ENCODE measurements around the gene NCKAP5. TPM values are rescaled to one million over a fixed set of nuclear protein-coding genes. Genes with fewer than 3 reads are reported as not detected.

The NCKAP5 gene
- total RNA-seq, 5 donors from 2014 or later (not counting 1 experiment from before 2014, with no cell fraction given), result 0.06 TPM; not detected in 4

GRCh38 chr2:132797071-132797470 is 771.2 kb downstream of the NCKAP5 start:
- 100% methylated on average over 1 of the region's 3 CpGs for WGBS (ENCODE audit: insufficient coverage)
- ATAC-seq (replicated peaks in 1 of 4) (no peak), DNase-seq (no peak)
- H3K4me1 Mint-ChIP-seq, result no peaks in the 10 kb centered on the region
- no peak overlapping the region for H3K4me3 Mint-ChIP-seq
- ChIA-PET POLR2A (no interaction called here), CTCF (no interaction called here)
- H3K27ac ChIP-seq (ENCODE audit: low read length), result no peak overlapping the region
- H3K4me1 ChIP-seq (ENCODE audit: control insufficient read depth in 1 of 2, extremely low read depth in 1 of 2, insufficient read depth in 2 of 2, low read length in 2 of 2), result no peaks in the 10 kb centered on the region
- no peak overlapping the region for H3K27ac Mint-ChIP-seq
- no peaks in the 10 kb centered on the region for H3K27me3 Mint-ChIP-seq
- no peaks in the 10 kb centered on the region for H3K27me3 ChIP-seq (replicated peaks in 1 of 2; ENCODE audit: control insufficient read depth in 2 of 2, extremely low read depth in 1 of 2, insufficient read depth in 2 of 2, low read length in 1 of 2)
- H3K36me3 ChIP-seq (ENCODE audit: control insufficient read depth in 2 of 2, extremely low read depth in 1 of 2, insufficient read depth in 1 of 2, low read length in 1 of 2), result no peaks in the 10 kb centered on the region
- no peaks in the 10 kb centered on the region for H3K36me3 Mint-ChIP-seq
- no peak overlapping the region for H3K4me3 ChIP-seq (ENCODE audit: control insufficient read depth in 1 of 2, extremely low read depth in 1 of 2, low read length in 1 of 2)
- H3K9me3 Mint-ChIP-seq, result peaks cover 0 to 2% (median 0%) of the 10 kb centered on the region in 3 donors
- H3K9me3 ChIP-seq, result no peaks in the 10 kb centered on the region

GRCh38 chr2:132795220-132795619 is 773.0 kb downstream of the NCKAP5 start:
- Mint-ChIP-seq H3K4me1 (no peaks in the 10 kb centered on the region), H3K9me3 (peaks cover 0 to 2% (median 0%) of the 10 kb centered on the region in 3 donors)
- CTCF ChIA-PET, result no interaction called here

GRCh38 chr2:132793532-132793931 is 774.7 kb downstream of the NCKAP5 start:
- H3K9me3 Mint-ChIP-seq, result peaks cover 0 to 2% (median 0%) of the 10 kb centered on the region in 3 donors
- no peaks in the 10 kb centered on the region for H3K4me1 Mint-ChIP-seq
- CTCF ChIA-PET, result no interaction called here
- no peak overlapping the region for H3K27ac Mint-ChIP-seq
- no peaks in the 10 kb centered on the region for H3K27me3 Mint-ChIP-seq
- no peak for ATAC-seq (replicated peaks in 1 of 4)
- H3K36me3 ChIP-seq (ENCODE audit: control insufficient read depth in 2 of 2, extremely low read depth in 1 of 2, insufficient read depth in 1 of 2, low read length in 1 of 2), result no peaks in the 10 kb centered on the region
- no peak for DNase-seq
- no peaks in the 10 kb centered on the region for H3K9me3 ChIP-seq
- POLR2A ChIA-PET, result no interaction called here
- no peaks in the 10 kb centered on the region for H3K27me3 ChIP-seq (replicated peaks in 1 of 2; ENCODE audit: control insufficient read depth in 2 of 2, extremely low read depth in 1 of 2, insufficient read depth in 2 of 2, low read length in 1 of 2)
- 62% methylated on average over 2 of the region's 8 CpGs for WGBS (ENCODE audit: insufficient coverage)
- H3K4me3 ChIP-seq (ENCODE audit: control insufficient read depth in 1 of 2, extremely low read depth in 1 of 2, low read length in 1 of 2), result no peak overlapping the region
- no peaks in the 10 kb centered on the region for H3K4me1 ChIP-seq (ENCODE audit: control insufficient read depth in 1 of 2, extremely low read depth in 1 of 2, insufficient read depth in 2 of 2, low read length in 2 of 2)
- H3K27ac ChIP-seq (ENCODE audit: low read length), result no peak overlapping the region
- no peaks in the 10 kb centered on the region for H3K36me3 Mint-ChIP-seq
- H3K4me3 Mint-ChIP-seq, result no peak overlapping the region

More at GRCh38 chr2:132795220-132795619, 773.0 kb downstream of the NCKAP5 start:
- Mint-ChIP-seq H3K27ac (no peak overlapping the region), H3K36me3 (no peaks in the 10 kb centered on the region), H3K27me3 (no peaks in the 10 kb centered on the region), H3K4me3 (no peak overlapping the region)
- no peaks in the 10 kb centered on the region for H3K9me3 ChIP-seq
- H3K4me1 ChIP-seq (ENCODE audit: control insufficient read depth in 1 of 2, extremely low read depth in 1 of 2, insufficient read depth in 2 of 2, low read length in 2 of 2), result no peaks in the 10 kb centered on the region
- no peak overlapping the region for H3K4me3 ChIP-seq (ENCODE audit: control insufficient read depth in 1 of 2, extremely low read depth in 1 of 2, low read length in 1 of 2)
- H3K27ac ChIP-seq (ENCODE audit: low read length), result no peak overlapping the region
- no CpG with 5 or more reads among the region's 2 CpGs for WGBS (ENCODE audit: insufficient coverage)
- no peaks in the 10 kb centered on the region for H3K27me3 ChIP-seq (replicated peaks in 1 of 2; ENCODE audit: control insufficient read depth in 2 of 2, extremely low read depth in 1 of 2, insufficient read depth in 2 of 2, low read length in 1 of 2)
- POLR2A ChIA-PET, result no interaction called here
- ATAC-seq (replicated peaks in 1 of 4) (no peak), DNase-seq (no peak)
- H3K36me3 ChIP-seq (ENCODE audit: control insufficient read depth in 2 of 2, extremely low read depth in 1 of 2, insufficient read depth in 1 of 2, low read length in 1 of 2), result no peaks in the 10 kb centered on the region

GRCh38 chr2:132790207-132790785 is 778.0 kb downstream of the NCKAP5 start:
- POLR2A ChIA-PET, result no interaction called here
- no CpG with 5 or more reads among the region's 4 CpGs for WGBS (ENCODE audit: insufficient coverage)

GRCh38 chr2:132789066-132789465 is 779.2 kb downstream of the NCKAP5 start:
- no peaks in the 10 kb centered on the region for H3K27me3 Mint-ChIP-seq
- H3K27ac ChIP-seq (ENCODE audit: low read length), result no peak overlapping the region
- ATAC-seq (replicated peaks in 1 of 4) (no peak), DNase-seq (no peak)
- H3K36me3 ChIP-seq (ENCODE audit: control insufficient read depth in 2 of 2, extremely low read depth in 1 of 2, insufficient read depth in 1 of 2, low read length in 1 of 2), result no peaks in the 10 kb centered on the region
- no CpG with 5 or more reads among the region's 2 CpGs for WGBS (ENCODE audit: insufficient coverage)
- H3K9me3 Mint-ChIP-seq, result no peaks in the 10 kb centered on the region
- no peak overlapping the region for H3K4me3 ChIP-seq (ENCODE audit: control insufficient read depth in 1 of 2, extremely low read depth in 1 of 2, low read length in 1 of 2)
- CTCF ChIA-PET, result no interaction called here
- H3K4me1 ChIP-seq (ENCODE audit: control insufficient read depth in 1 of 2, extremely low read depth in 1 of 2, insufficient read depth in 2 of 2, low read length in 2 of 2), result no peaks in the 10 kb centered on the region
- H3K27ac Mint-ChIP-seq, result no peak overlapping the region
- H3K9me3 ChIP-seq, result no peaks in the 10 kb centered on the region
- POLR2A ChIA-PET, result no interaction called here
- H3K36me3 Mint-ChIP-seq, result no peaks in the 10 kb centered on the region
- H3K27me3 ChIP-seq (replicated peaks in 1 of 2; ENCODE audit: control insufficient read depth in 2 of 2, extremely low read depth in 1 of 2, insufficient read depth in 2 of 2, low read length in 1 of 2), result no peaks in the 10 kb centered on the region
- no peaks in the 10 kb centered on the region for H3K4me1 Mint-ChIP-seq
- no peak overlapping the region for H3K4me3 Mint-ChIP-seq

More at GRCh38 chr2:132790207-132790785, 778.0 kb downstream of the NCKAP5 start:
- Mint-ChIP-seq H3K36me3 (no peaks in the 10 kb centered on the region), H3K27ac (no peak overlapping the region), H3K9me3 (no peaks in the 10 kb centered on the region), H3K27me3 (no peaks in the 10 kb centered on the region), H3K4me1 (no peaks in the 10 kb centered on the region), H3K4me3 (no peak overlapping the region)
- no peaks in the 10 kb centered on the region for H3K36me3 ChIP-seq (ENCODE audit: control insufficient read depth in 2 of 2, extremely low read depth in 1 of 2, insufficient read depth in 1 of 2, low read length in 1 of 2)
- no peaks in the 10 kb centered on the region for H3K27me3 ChIP-seq (replicated peaks in 1 of 2; ENCODE audit: control insufficient read depth in 2 of 2, extremely low read depth in 1 of 2, insufficient read depth in 2 of 2, low read length in 1 of 2)
- DNase-seq (no peak), ATAC-seq (replicated peaks in 1 of 4) (no peak)
- CTCF ChIA-PET, result no interaction called here
- no peaks in the 10 kb centered on the region for H3K4me1 ChIP-seq (ENCODE audit: control insufficient read depth in 1 of 2, extremely low read depth in 1 of 2, insufficient read depth in 2 of 2, low read length in 2 of 2)
- no peaks in the 10 kb centered on the region for H3K9me3 ChIP-seq
- no peak overlapping the region for H3K4me3 ChIP-seq (ENCODE audit: control insufficient read depth in 1 of 2, extremely low read depth in 1 of 2, low read length in 1 of 2)
- no peak overlapping the region for H3K27ac ChIP-seq (ENCODE audit: low read length)

- H3K4me1 Mint-ChIP-seq, result no peaks in the 10 kb centered on the region
- H3K4me3 Mint-ChIP-seq, result no peak overlapping the region
- Histone ChIP-seq H3K4me1 (ENCODE audit: control insufficient read depth in 1 of 2, extremely low read depth in 1 of 2, insufficient read depth in 2 of 2, low read length in 2 of 2) (no peaks in the 10 kb centered on the region), H3K36me3 (ENCODE audit: control insufficient read depth in 2 of 2, extremely low read depth in 1 of 2, insufficient read depth in 1 of 2, low read length in 1 of 2) (no peaks in the 10 kb centered on the region), H3K27ac (ENCODE audit: low read length) (no peak overlapping the region), H3K4me3 (ENCODE audit: control insufficient read depth in 1 of 2, extremely low read depth in 1 of 2, low read length in 1 of 2) (no peak overlapping the region), H3K9me3 (no peaks in the 10 kb centered on the region), H3K27me3 (replicated peaks in 1 of 2; ENCODE audit: control insufficient read depth in 2 of 2, extremely low read depth in 1 of 2, insufficient read depth in 2 of 2, low read length in 1 of 2) (no peaks in the 10 kb centered on the region)
- POLR2A ChIA-PET, result no interaction called here
- CTCF ChIA-PET, result no interaction called here
- ATAC-seq (replicated peaks in 1 of 4) (no peak), DNase-seq (no peak)
- no peaks in the 10 kb centered on the region for H3K27me3 Mint-ChIP-seq
- H3K9me3 Mint-ChIP-seq, result no peaks in the 10 kb centered on the region
- no peaks in the 10 kb centered on the region for H3K36me3 Mint-ChIP-seq
- 72% methylated on average over 2 of the region's 4 CpGs for WGBS (ENCODE audit: insufficient coverage)
- no peak overlapping the region for H3K27ac Mint-ChIP-seq
Measured at GRCh38 chr2:132788310-132788838, 779.9 kb downstream of the NCKAP5 start.

- H3K27me3 Mint-ChIP-seq, result no peaks in the 10 kb centered on the region
- Histone ChIP-seq H3K27me3 (replicated peaks in 1 of 2; ENCODE audit: control insufficient read depth in 2 of 2, extremely low read depth in 1 of 2, insufficient read depth in 2 of 2, low read length in 1 of 2) (no peaks in the 10 kb centered on the region), H3K36me3 (ENCODE audit: control insufficient read depth in 2 of 2, extremely low read depth in 1 of 2, insufficient read depth in 1 of 2, low read length in 1 of 2) (no peaks in the 10 kb centered on the region), H3K9me3 (no peaks in the 10 kb centered on the region), H3K4me1 (ENCODE audit: control insufficient read depth in 1 of 2, extremely low read depth in 1 of 2, insufficient read depth in 2 of 2, low read length in 2 of 2) (no peaks in the 10 kb centered on the region), H3K27ac (ENCODE audit: low read length) (no peak overlapping the region), H3K4me3 (ENCODE audit: control insufficient read depth in 1 of 2, extremely low read depth in 1 of 2, low read length in 1 of 2) (no peak overlapping the region)
- no peaks in the 10 kb centered on the region for H3K36me3 Mint-ChIP-seq
- peaks cover 0 to 8% (median 0%) of the 10 kb centered on the region in 3 donors for H3K9me3 Mint-ChIP-seq
- no peak overlapping the region for H3K4me3 Mint-ChIP-seq
- H3K27ac Mint-ChIP-seq, result no peak overlapping the region
- WGBS (ENCODE audit: insufficient coverage), result 77% methylated on average over 11 of the region's 11 CpGs
- H3K4me1 Mint-ChIP-seq, result no peaks in the 10 kb centered on the region
- POLR2A ChIA-PET, result no interaction called here
- ATAC-seq (replicated peaks in 1 of 4) (no peak), DNase-seq (no peak)
- CTCF ChIA-PET, result no interaction called here
Measured at GRCh38 chr2:132783883-132784282, 784.4 kb downstream of the NCKAP5 start.

Measured in T-cell (primary cell).